Endothelial cell of umbilical vein (primary cell): ENCODE data around the gene RABEP2.

Experiments used
- EZH2 ChIP-seq: IDR thresholded peaks from 2 replicates; pipeline ENCODE4 v1.6.1; 2012; ENCODE audit warnings: borderline replicate concordance, low read depth, mild to moderate bottlenecking, moderate library complexity, low read length, inconsistent platforms; ENCODE audit not compliant: severe bottlenecking
- GATA2 ChIP-seq: IDR thresholded peaks from 2 replicates; pipeline ENCODE4 v1.7.0; 2011; ENCODE audit warnings: low read depth, mild to moderate bottlenecking, moderate library complexity, mixed read lengths, low read length; ENCODE audit not compliant: insufficient read length, insufficient read depth
- JUN ChIP-seq: IDR thresholded peaks from 2 replicates; pipeline ENCODE4 v1.6.1; 2011; ENCODE audit warnings: borderline replicate concordance, low read depth; ENCODE audit not compliant: insufficient read length, insufficient read depth
- MYC ChIP-seq: IDR thresholded peaks from one replicate; pipeline ENCODE4 v1.6.1; 2011; ENCODE audit warnings: mild to moderate bottlenecking, low read depth, low read length
- POLR2A ChIP-seq: IDR thresholded peaks from 2 replicates; pipeline ENCODE4 v1.6.1; 2012; ENCODE audit warnings: low read depth, mild to moderate bottlenecking, control low read depth, low read length
- POLR2AphosphoS5 ChIP-seq: IDR thresholded peaks from 2 replicates; pipeline ENCODE4 v1.6.1; 2012; ENCODE audit warnings: low read depth, mild to moderate bottlenecking, control low read depth, low read length, moderate library complexity; ENCODE audit not compliant: insufficient read depth
- TF ChIP-seq, protein P1 (sequence below), 2 donors: IDR thresholded peaks; 1 replicate in 1 of 2; 2 replicates in 1 of 2; pipeline ENCODE4 v1.5.1; 2011; ENCODE audit warnings: low read length in 2 of 2, mild to moderate bottlenecking in 2 of 2, moderate library complexity in 2 of 2, control low read depth in 1 of 2, inconsistent platforms in 1 of 2, low read depth in 1 of 2; ENCODE audit not compliant: insufficient read depth in 1 of 2; ENCODE audit errors: extremely low read depth in 1 of 2

DNA sequence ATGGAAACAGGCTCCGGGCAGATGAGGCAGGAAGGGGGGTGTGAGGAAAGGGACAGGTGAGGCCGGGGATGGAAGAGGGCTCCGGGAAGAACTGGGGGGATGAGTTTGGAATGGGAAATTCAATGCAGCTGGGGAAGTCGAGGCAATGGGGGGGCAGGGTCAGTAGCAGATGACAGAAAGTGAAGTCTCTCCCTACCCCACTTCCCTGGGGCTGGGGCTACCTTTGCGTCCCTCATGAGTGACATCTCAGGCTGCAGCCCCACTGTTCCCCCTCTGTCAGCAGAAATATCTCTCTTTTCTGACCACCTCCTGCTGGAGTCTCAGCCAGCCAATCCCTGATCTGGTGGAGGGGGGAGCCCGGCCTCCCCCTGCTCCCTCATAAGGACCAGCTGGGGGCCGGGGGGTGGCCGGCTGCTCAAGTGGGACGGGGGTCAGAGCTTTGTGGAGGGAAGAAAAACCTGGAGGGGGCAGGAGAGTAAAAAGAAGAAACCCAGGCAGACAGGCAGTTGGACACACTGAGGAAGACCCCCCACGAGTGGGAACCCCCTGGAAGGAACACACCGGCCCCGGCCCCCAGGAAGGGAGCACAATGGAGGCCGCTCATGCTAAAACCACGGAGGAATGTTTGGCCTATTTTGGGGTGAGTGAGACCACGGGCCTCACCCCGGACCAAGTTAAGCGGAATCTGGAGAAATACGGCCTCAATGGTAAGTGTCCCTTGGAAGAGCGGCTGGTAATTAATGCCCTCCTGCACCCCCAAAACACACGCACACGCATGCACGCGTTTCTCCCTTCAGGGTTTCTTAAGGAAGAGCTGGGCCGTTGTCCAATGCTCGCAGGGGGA, 46.7 kb downstream of the RABEP2 start, which contains the start of gene ATP2A1:
- no peak for TF ChIP-seq POLR2AphosphoS5
- TF ChIP-seq, protein P1, sequence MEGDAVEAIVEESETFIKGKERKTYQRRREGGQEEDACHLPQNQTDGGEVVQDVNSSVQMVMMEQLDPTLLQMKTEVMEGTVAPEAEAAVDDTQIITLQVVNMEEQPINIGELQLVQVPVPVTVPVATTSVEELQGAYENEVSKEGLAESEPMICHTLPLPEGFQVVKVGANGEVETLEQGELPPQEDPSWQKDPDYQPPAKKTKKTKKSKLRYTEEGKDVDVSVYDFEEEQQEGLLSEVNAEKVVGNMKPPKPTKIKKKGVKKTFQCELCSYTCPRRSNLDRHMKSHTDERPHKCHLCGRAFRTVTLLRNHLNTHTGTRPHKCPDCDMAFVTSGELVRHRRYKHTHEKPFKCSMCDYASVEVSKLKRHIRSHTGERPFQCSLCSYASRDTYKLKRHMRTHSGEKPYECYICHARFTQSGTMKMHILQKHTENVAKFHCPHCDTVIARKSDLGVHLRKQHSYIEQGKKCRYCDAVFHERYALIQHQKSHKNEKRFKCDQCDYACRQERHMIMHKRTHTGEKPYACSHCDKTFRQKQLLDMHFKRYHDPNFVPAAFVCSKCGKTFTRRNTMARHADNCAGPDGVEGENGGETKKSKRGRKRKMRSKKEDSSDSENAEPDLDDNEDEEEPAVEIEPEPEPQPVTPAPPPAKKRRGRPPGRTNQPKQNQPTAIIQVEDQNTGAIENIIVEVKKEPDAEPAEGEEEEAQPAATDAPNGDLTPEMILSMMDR (IDR thresholded peaks at IDR 0.05; ENCODE audit: extremely low read depth in 1 of 2, insufficient read depth in 1 of 2, low read depth in 1 of 2, low read length in 2 of 2): no peak
- TF ChIP-seq JUN: no peak
- TF ChIP-seq EZH2: no peak
- no peak for TF ChIP-seq POLR2A
- TF ChIP-seq MYC: no peak
- TF ChIP-seq GATA2: no peak
